ENCODE data around the gene COL21A1.

GRCh38 chr6:56246881-56247653 is at the start of gene COL21A1:
- no peak for TF ChIP-seq POLR2A (IDR thresholded peaks at IDR 0.05; ENCODE audit: low read length)
- no peak for TF ChIP-seq GATA1 (IDR thresholded peaks at IDR 0.05; ENCODE audit: low read depth, low read length)
